Natural killer cell (primary cell): ENCODE measurements around the gene SPNS2. TPM values are rescaled to one million over a fixed set of nuclear protein-coding genes. Genes with fewer than 3 reads are reported as not detected.
A peak's percentile ranks its signal among the peaks of the same experiment; 100 is the strongest.

Source experiments
- ATAC-seq, 3 donors: fragments of 150-1000 bp in 2 of 3; fragments of 200-7000 bp in 1 of 3; cut with Tn5 transposase; 1 replicate in 1 of 3; 2 replicates in 2 of 3; pipeline ENCODE4 v1.10.0; 2021; ENCODE audit warnings: mild to moderate bottlenecking in 2 of 3, moderate library complexity in 2 of 3
- DNase-seq, 2 donors: peaks; one replicate each; pipeline versions ENCODE4 v3.0.0 to v3.0.0-alpha.2; 2013 to 2021; ENCODE audit warnings: mixed read lengths in 1 of 2
- H3K27ac ChIP-seq: one replicate; pipeline ENCODE4 v1.5.1; 2013; ENCODE audit warnings: mild to moderate bottlenecking, low read length
- H3K27me3 ChIP-seq: one replicate; pipeline ENCODE4 v1.6.1; 2013; ENCODE audit warnings: low read length; ENCODE audit not compliant: control insufficient read depth, insufficient read depth
- H3K36me3 ChIP-seq: one replicate; pipeline ENCODE4 v1.6.1; 2013; ENCODE audit warnings: low read length; ENCODE audit not compliant: control insufficient read depth, insufficient read depth
- H3K4me1 ChIP-seq: one replicate; pipeline ENCODE4 v1.6.1; 2013; ENCODE audit warnings: low read length; ENCODE audit not compliant: control insufficient read depth, insufficient read depth
- H3K4me3 ChIP-seq: one replicate; pipeline ENCODE4 v1.5.1; 2013; ENCODE audit warnings: low read length
- H3K9me3 ChIP-seq: one replicate; pipeline ENCODE4 v1.6.1; 2013; ENCODE audit warnings: low read length; ENCODE audit not compliant: control insufficient read depth, insufficient read depth
- H3K27ac Mint-ChIP-seq, 2 donors: one replicate each; pipeline ENCODE4 v1.8.0; 2022; ENCODE audit warnings: mild to moderate bottlenecking in 2 of 2, mixed read lengths in 2 of 2, moderate library complexity in 1 of 2
- H3K27me3 Mint-ChIP-seq, 2 donors: one replicate each; pipeline ENCODE4 v1.8.0; 2022; ENCODE audit warnings: low read depth in 2 of 2, mixed read lengths in 2 of 2
- H3K36me3 Mint-ChIP-seq: one replicate; pipeline ENCODE4 v1.8.0; 2022; ENCODE audit warnings: mixed read lengths
- H3K4me1 Mint-ChIP-seq, 2 donors: one replicate each; pipeline ENCODE4 v1.8.0; 2022; ENCODE audit warnings: mixed read lengths in 2 of 2
- H3K4me3 Mint-ChIP-seq: one replicate; pipeline ENCODE4 v1.8.0; 2022; ENCODE audit warnings: mild to moderate bottlenecking, moderate library complexity, mixed read lengths
- H3K9me3 Mint-ChIP-seq, 2 donors: one replicate each; pipeline ENCODE4 v1.8.0; 2022; ENCODE audit warnings: mixed read lengths in 2 of 2
- WGBS: methylation state at CpG from one replicate; pipeline ENCODE4 v1.1.7; 2013; ENCODE audit warnings: missing lambda C conversion rate; ENCODE audit not compliant: insufficient coverage; 5-methylcytosine and 5-hydroxymethylcytosine counted together
- intact Hi-C: fragments of 100-400 bp; cut with micrococcal nuclease; formaldehyde crosslinking; loops from one replicate; pipeline ENCODE4 v1.14.2; 2022
- total RNA-seq, 4 donors: library from RNA; stranded (reverse); fragments of 120-200 nt in 1 of 4; gene quantifications; one replicate each; pipeline versions ENCODE4 v1.2.3 to v1.2.4, GENCODE V29; 2013 to 2022
- TF ChIP-seq, protein P1 (sequence below): fragments of 200-600 bp; IDR thresholded peaks from one replicate; pipeline ENCODE4 v1.8.0; 2022; ENCODE audit warnings: antibody characterized with exemption

SPNS2 gene
- total RNA-seq, 3 donors from 2014 or later (not counting 1 experiment from before 2014, with no cell fraction given): 0.28 to 0.93 (median 0.43) TPM

GRCh38 chr17:4569591-4569990, 70.9 kb downstream of the SPNS2 start:
- Mint-ChIP-seq H3K27me3 (peaks cover 0 to 7% of the 10 kb centered on the region in 2 donors), H3K4me3 (no peak overlapping the region), H3K4me1 (peaks cover 10 to 11% of the 10 kb centered on the region in 2 donors), H3K36me3 (no peaks in the 10 kb centered on the region), H3K27ac (no peak overlapping the region), H3K9me3 (no peaks in the 10 kb centered on the region)
- DNase-seq (no peak), ATAC-seq (no peak)
- intact Hi-C loops: loop anchor here (5.0 kb wide), 1 partner anchor 318 kb away; no protein-coding TSS in a partner anchor
- no peaks in the 10 kb centered on the region for H3K9me3 ChIP-seq
- no peak overlapping the region for H3K27ac ChIP-seq
- no CpG with 5 or more reads among the region's 1 CpG for WGBS
- TF ChIP-seq, protein P1, sequence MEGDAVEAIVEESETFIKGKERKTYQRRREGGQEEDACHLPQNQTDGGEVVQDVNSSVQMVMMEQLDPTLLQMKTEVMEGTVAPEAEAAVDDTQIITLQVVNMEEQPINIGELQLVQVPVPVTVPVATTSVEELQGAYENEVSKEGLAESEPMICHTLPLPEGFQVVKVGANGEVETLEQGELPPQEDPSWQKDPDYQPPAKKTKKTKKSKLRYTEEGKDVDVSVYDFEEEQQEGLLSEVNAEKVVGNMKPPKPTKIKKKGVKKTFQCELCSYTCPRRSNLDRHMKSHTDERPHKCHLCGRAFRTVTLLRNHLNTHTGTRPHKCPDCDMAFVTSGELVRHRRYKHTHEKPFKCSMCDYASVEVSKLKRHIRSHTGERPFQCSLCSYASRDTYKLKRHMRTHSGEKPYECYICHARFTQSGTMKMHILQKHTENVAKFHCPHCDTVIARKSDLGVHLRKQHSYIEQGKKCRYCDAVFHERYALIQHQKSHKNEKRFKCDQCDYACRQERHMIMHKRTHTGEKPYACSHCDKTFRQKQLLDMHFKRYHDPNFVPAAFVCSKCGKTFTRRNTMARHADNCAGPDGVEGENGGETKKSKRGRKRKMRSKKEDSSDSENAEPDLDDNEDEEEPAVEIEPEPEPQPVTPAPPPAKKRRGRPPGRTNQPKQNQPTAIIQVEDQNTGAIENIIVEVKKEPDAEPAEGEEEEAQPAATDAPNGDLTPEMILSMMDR: no peak
- H3K4me1 ChIP-seq: peaks cover 5% of the 10 kb centered on the region
- no peaks in the 10 kb centered on the region for H3K36me3 ChIP-seq
- no peaks in the 10 kb centered on the region for H3K27me3 ChIP-seq
- H3K4me3 ChIP-seq: no peak overlapping the region

DNA sequence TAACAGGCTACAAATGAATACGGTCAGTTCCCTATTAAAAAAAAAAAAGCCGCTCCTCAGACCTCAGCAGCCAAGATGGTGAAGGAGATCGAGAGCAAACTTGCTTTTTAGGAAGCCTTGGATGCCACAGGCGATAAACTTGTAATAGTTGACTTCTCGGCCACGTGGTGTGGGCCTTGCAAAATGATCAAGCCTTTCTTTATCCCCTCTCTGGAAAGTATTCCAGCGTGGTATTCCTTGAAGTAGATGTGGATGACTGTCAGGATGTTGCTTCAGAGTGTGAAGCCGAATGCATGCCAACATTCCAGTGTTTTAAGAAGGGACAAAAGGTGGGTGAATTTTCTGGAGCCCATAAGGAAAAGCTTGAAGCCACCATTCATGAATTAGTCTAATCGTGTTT, 73.5 kb downstream of the SPNS2 start:
- TF ChIP-seq, protein P1: no peak
- DNase-seq (no peak), ATAC-seq (no peak)
- no peak overlapping the region for H3K4me3 Mint-ChIP-seq
- no peaks in the 10 kb centered on the region for H3K36me3 Mint-ChIP-seq
- Histone ChIP-seq H3K36me3 (no peaks in the 10 kb centered on the region), H3K27ac (no peak overlapping the region), H3K9me3 (no peaks in the 10 kb centered on the region), H3K4me1 (no peaks in the 10 kb centered on the region), H3K4me3 (no peak overlapping the region), H3K27me3 (no peaks in the 10 kb centered on the region)
- no peaks in the 10 kb centered on the region for H3K4me1 Mint-ChIP-seq
- H3K27ac Mint-ChIP-seq: no peak overlapping the region
- H3K27me3 Mint-ChIP-seq: no peaks in the 10 kb centered on the region
- no peaks in the 10 kb centered on the region for H3K9me3 Mint-ChIP-seq
- intact Hi-C loops: no loop called here
- WGBS: 91% methylated on average over 8 of the region's 9 CpGs

GRCh38 chr17:4573115-4573514, 74.4 kb downstream of the SPNS2 start:
- Histone ChIP-seq H3K27me3 (no peaks in the 10 kb centered on the region), H3K27ac (no peak overlapping the region), H3K9me3 (no peaks in the 10 kb centered on the region), H3K4me1 (no peaks in the 10 kb centered on the region), H3K36me3 (no peaks in the 10 kb centered on the region), H3K4me3 (no peak overlapping the region)
- TF ChIP-seq, protein P1: no peak
- no peak for DNase-seq
- intact Hi-C loops: no loop called here
- Mint-ChIP-seq H3K4me1 (no peaks in the 10 kb centered on the region), H3K27ac (no peak overlapping the region), H3K9me3 (no peaks in the 10 kb centered on the region), H3K36me3 (no peaks in the 10 kb centered on the region), H3K4me3 (no peak overlapping the region), H3K27me3 (no peaks in the 10 kb centered on the region)
- WGBS: 76% methylated on average over 3 of the region's 4 CpGs
- no peak for ATAC-seq

DNA sequence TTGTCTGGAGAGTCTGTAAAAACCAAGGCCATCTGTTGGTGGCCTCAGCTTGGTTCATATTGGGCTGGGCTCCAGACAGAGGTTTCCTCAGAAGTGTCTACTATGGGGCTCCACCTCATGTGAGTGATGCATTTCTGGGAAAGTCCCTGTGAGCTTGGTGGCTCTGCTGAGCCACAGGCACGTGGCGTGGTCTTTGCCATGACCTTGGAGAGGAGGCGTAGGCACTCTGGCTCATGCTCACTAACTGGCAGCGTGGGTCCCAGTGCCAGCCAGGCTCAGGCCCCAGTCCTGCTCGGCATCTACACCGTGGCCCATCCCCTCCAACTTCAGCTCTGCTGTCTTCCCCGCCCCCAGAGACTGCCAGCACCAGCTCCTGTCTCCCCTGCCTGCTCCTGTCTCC, 75.0 kb downstream of the SPNS2 start:
- Histone ChIP-seq H3K27me3 (no peaks in the 10 kb centered on the region), H3K27ac (no peak overlapping the region), H3K4me3 (no peak overlapping the region), H3K36me3 (no peaks in the 10 kb centered on the region), H3K4me1 (no peaks in the 10 kb centered on the region), H3K9me3 (no peaks in the 10 kb centered on the region)
- H3K36me3 Mint-ChIP-seq: no peaks in the 10 kb centered on the region
- H3K9me3 Mint-ChIP-seq: no peaks in the 10 kb centered on the region
- WGBS: 50% methylated on average over 7 of the region's 7 CpGs
- intact Hi-C loops: no loop called here
- TF ChIP-seq, protein P1: no peak
- no peaks in the 10 kb centered on the region for H3K4me1 Mint-ChIP-seq
- peak in 1 of 2 donors; percentile 74 for DNase-seq
- no peaks in the 10 kb centered on the region for H3K27me3 Mint-ChIP-seq
- ATAC-seq: peak; percentile 47 to 92 (median 91)
- no peak overlapping the region for H3K4me3 Mint-ChIP-seq
- H3K27ac Mint-ChIP-seq: no peak overlapping the region
